ENCODE data around the gene MED25. TPM values are rescaled to one million over a fixed set of nuclear protein-coding genes. Genes with fewer than 3 reads are reported as not detected.

Gene MED25
- total RNA-seq, 1 donor from 2014 or later: 85.4 TPM

- no peak for DNase-seq (ENCODE audit: low read depth, low spot score)
- peaks cover 11% of the 10 kb centered on the region for H3K4me1 Mint-ChIP-seq
- no peaks in the 10 kb centered on the region for H3K9me3 Mint-ChIP-seq
- H3K36me3 Mint-ChIP-seq (ENCODE audit: low read depth): no peaks in the 10 kb centered on the region
- no peaks in the 10 kb centered on the region for H3K27me3 Mint-ChIP-seq (ENCODE audit: low read depth)
- TF ChIP-seq CTCF (conservative IDR thresholded peaks at IDR 0.05): no peak
- H3K4me3 Mint-ChIP-seq: no peak overlapping the region
- H3K27ac Mint-ChIP-seq (ENCODE audit: unreplicated experiment): no peak overlapping the region
These were observed 43.1 kb upstream of the MED25 start for GRCh38 chr19:49774969-49775368.

- Mint-ChIP-seq H3K36me3 (ENCODE audit: low read depth) (peaks cover under 1% of the 10 kb centered on the region), H3K27me3 (ENCODE audit: low read depth) (no peaks in the 10 kb centered on the region), H3K4me3 (no peak overlapping the region), H3K4me1 (peaks cover 10% of the 10 kb centered on the region), H3K9me3 (no peaks in the 10 kb centered on the region), H3K27ac (ENCODE audit: unreplicated experiment) (peak overlapping the region; percentile 89)
- TF ChIP-seq CTCF (conservative IDR thresholded peaks at IDR 0.05): no peak
- no peak for DNase-seq (ENCODE audit: low read depth, low spot score)
These were observed 42.2 kb upstream of the MED25 start for GRCh38 chr19:49775742-49776370.

GRCh38 chr19:49776371-49776764 is 41.7 kb upstream of the MED25 start:
- Mint-ChIP-seq H3K4me3 (no peak overlapping the region), H3K4me1 (peaks cover 12% of the 10 kb centered on the region), H3K36me3 (ENCODE audit: low read depth) (peaks cover 5% of the 10 kb centered on the region), H3K27ac (ENCODE audit: unreplicated experiment) (peak overlapping the region; percentile 89), H3K27me3 (ENCODE audit: low read depth) (no peaks in the 10 kb centered on the region), H3K9me3 (no peaks in the 10 kb centered on the region)
- no peak for DNase-seq (ENCODE audit: low read depth, low spot score)
- TF ChIP-seq CTCF (conservative IDR thresholded peaks at IDR 0.05): no peak

- Mint-ChIP-seq H3K36me3 (ENCODE audit: low read depth) (peaks cover 17% of the 10 kb centered on the region), H3K4me3 (no peak overlapping the region), H3K27ac (ENCODE audit: unreplicated experiment) (peak overlapping the region; percentile 51), H3K9me3 (no peaks in the 10 kb centered on the region), H3K4me1 (peaks cover 5% of the 10 kb centered on the region), H3K27me3 (ENCODE audit: low read depth) (no peaks in the 10 kb centered on the region)
- no peak for DNase-seq (ENCODE audit: low read depth, low spot score)
- no peak for TF ChIP-seq CTCF (conservative IDR thresholded peaks at IDR 0.05)
These were observed 38.1 kb upstream of the MED25 start for GRCh38 chr19:49779731-49780555.

GRCh38 chr19:49780861-49781260 is 37.2 kb upstream of the MED25 start:
- no peak for TF ChIP-seq CTCF (conservative IDR thresholded peaks at IDR 0.05)
- Mint-ChIP-seq H3K4me3 (no peak overlapping the region), H3K36me3 (ENCODE audit: low read depth) (peaks cover 21% of the 10 kb centered on the region), H3K9me3 (no peaks in the 10 kb centered on the region), H3K27me3 (ENCODE audit: low read depth) (no peaks in the 10 kb centered on the region), H3K4me1 (peaks cover 5% of the 10 kb centered on the region), H3K27ac (ENCODE audit: unreplicated experiment) (peak overlapping the region; percentile 97)
- DNase-seq (ENCODE audit: low read depth, low spot score): no peak
